HL-60/S4 treated with phorbol 12-myristate 13-acetate at 8.2 ng/mL for 4 days and 3 days (cell line): ENCODE data around the gene NECTIN1.

ENCODE experiments used
- in situ Hi-C: fragments of 300-500 bp; cut with MboI; formaldehyde crosslinking; loops from 2 replicates; pipeline ENCODE4 v1.15.0; 2022; ENCODE audit warnings: low sequenced_read_pairs

Gene NECTIN1

DNA sequence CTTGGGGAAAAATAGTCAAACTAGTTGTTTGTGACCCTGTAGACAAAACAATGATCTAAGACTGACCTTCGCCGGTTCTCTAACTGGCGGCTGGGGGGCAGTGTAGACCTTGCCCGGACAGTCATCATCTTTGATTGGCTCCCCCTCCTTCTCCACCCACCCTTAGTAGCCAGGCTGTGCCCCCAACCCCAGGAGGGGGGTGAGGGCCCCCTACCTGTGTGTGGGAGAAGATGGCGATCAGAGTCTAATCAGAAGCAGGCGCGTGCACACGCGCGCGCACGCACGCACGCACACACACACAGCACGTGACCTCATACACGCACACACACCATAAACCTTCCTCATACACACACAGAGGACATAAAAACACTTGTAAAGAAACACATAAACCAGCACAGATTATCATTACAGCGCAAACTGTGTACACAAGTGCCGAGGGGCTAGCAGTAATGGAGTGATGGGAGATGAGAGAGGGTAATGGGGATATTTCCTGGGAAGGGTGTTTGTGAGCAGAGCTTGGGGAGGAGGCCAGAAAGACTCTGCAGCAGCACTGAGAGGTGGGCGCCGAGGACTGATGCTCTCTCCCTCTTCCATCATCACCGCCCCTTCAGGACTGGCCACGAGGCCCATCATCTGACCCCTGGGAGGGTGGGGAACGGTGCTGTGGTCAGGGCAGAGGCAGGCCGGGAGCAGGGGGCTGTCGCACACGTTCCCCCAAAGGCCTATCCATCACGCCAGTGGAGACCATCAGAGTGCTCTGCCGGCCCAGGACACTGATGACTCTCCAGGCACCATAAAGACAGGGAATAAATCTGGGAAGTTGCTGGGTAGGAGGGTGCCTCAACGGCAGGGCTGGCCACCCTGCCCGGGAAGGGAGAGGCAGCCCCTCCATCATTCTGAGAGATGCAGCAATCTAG, 12.2 kb downstream of the NECTIN1 start:
- in situ Hi-C loops: no loop called here

DNA sequence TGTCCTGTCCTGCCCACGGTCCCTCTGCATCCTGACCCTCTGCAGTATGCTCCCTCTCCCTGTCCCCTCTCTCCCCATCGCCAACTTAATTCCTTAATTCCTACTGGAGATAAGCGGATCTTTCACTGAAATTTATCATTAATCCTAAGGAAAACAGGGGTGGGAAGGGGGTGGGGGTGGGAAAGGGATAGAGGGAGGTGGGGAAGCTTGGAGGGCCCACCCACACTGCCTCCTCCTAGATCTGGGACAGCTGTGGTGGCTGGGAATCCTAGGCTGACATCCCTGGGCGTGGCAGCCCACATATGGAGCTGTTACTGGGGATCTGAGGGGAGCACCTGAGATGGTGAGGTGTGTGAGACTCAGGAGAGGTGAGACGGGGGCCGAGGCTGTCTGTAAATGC, 14.4 kb downstream of the NECTIN1 start:
- in situ Hi-C loops: no loop called here

DNA sequence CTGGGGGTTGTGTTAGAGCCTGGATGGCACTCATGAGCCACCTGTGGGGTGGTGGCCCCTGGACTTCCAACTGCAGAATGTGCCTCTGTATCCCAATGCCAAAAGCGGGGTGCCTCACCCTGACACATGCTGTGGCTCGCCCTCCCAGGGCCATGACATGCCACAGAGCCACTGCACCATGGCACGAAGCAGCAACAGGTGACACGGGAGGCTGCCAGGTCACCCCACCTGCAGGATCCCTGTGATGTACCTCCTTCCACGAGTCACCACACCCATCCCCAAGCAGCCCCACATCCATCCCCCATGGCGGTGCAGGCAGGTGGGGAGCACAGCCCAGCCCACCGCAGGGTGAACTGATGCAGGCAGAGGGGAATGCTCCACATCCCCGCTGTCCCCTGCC, 14.8 kb downstream of the NECTIN1 start:
- in situ Hi-C loops: no loop called here

DNA sequence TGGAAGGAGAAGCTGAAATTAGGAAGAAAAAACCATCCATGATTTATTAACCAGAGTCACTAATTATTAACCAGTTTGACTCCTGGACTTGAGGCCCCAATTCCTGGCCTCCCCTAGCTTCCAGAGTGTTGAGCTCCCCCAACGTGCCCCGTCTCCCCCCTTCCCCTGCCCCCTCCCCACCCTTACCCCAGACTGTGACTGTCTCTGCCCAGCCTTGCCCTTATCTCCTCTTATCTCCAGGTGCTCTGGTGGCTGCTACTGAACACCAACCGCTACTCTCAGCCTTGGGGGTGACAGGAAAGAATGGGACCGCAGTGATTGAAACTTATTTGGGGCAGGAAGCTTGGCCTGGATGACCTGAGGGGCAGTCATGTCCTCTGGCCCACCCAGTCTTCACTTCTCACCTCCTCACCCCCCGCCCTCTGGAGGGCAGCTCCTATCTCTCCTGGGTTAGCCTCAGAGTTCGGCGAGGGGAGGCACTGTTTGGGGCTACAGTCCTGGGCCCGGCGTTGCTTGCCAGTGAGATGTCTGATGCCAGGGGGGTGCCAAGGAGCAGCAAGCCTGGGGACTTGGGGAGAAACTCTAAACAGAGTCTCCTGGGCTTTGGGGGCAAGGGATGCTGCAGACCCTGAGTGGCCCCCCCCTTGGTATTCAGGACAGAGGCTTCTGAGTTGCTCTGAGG, 15.5 kb downstream of the NECTIN1 start:
- in situ Hi-C loops: no loop called here

DNA sequence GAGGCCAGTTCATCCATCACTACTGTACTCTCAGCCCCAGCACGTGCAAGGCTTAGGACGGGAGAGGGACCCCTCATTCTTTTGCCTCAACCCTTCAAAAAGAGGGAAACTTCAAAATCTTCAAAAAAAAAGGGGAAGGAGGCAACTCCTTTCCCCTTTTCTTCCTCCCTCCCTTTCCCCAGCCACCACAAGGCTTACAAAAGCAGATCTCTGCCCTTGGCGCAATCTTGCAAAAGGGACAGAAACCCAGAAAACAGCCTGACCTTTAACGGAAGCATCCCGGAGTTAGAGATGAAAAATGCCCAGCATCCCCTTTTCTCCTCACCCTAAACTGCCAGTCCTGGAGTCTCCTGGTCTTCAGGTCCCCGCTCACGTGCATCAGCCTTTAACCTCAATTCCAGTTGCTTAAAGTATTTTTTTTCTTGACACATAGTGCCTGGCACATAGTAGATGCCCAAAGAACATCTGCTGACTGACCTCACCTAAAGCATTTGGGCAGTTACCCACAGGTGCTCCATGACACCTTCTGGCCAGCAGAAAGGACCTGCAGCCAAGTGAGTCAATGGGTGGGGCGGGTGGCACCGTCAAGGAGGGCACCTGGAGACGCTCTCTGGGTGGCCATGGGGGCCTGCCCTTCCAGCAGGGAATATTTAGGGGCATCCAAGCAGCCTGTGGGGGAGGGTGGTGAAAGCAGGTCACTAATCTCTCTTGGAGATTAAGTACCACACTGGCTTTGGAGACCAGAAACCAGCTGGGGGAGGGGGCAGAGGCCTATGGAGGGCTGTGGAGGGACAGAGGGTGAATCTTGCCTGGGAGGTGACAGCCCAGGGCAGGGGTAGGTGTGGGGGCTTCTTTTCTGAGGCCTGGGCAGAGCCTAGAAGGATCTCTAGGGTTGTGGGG, 16.3 kb downstream of the NECTIN1 start:
- in situ Hi-C loops: no loop called here

DNA sequence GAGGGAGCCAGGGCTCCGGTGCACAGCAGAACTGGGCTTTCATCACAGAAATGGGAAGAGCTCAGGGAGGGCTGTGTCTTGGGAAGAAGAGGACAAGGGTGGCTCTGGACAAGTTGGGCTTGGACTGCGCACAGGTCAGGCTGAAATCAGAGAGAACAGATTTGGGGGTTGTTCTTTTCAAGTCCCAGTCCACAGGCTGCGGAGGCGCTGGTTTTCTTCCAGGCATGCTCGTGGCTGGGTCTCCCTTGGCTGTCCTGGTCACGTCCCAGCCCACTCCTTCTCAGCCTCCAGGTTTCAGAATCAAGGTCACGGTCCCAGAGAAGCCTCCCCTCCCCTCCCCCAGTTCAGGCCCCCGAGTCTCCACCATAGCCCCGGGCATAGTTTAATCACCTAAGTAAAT, 17.0 kb downstream of the NECTIN1 start:
- in situ Hi-C loops: no loop called here

DNA sequence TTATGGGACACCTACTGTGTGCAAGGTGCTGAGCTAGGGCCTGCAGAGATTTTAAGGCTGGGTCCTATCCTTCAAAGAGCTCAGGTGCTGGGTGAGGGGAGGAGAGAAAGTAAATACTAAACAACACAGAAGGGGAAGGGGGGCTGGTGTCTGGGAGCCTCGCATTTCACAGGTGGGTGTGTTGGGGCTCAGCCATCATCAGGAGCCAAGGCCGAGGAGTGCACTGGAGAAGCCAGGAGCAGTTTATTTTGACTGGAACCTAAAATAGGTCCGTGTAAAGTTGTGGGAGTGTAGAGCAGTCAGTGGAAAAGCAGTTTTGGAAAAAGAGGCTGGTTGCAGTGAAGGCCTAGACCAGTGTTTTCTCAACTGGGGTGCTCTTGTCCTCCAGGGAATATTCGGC, 17.5 kb downstream of the NECTIN1 start:
- in situ Hi-C loops: no loop called here

DNA sequence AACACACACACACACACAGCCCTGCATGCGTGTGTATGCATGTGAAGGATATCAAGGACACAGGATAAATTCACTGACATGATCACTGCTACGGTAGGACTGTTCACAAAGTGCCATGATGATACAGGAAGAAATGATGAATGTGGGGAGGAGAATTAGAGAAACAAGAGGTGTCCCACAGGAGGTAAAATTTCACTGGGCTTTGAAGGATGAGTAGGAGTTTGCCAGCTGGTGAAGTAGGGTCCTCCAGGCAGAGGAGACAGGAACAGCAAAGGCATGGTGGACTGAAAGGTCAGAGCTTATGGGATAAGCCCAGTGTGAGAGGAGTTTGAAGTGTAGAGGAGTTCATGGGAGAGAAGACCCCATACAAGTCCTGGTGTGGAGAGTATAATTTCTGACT, 18.6 kb downstream of the NECTIN1 start:
- in situ Hi-C loops: no loop called here

DNA sequence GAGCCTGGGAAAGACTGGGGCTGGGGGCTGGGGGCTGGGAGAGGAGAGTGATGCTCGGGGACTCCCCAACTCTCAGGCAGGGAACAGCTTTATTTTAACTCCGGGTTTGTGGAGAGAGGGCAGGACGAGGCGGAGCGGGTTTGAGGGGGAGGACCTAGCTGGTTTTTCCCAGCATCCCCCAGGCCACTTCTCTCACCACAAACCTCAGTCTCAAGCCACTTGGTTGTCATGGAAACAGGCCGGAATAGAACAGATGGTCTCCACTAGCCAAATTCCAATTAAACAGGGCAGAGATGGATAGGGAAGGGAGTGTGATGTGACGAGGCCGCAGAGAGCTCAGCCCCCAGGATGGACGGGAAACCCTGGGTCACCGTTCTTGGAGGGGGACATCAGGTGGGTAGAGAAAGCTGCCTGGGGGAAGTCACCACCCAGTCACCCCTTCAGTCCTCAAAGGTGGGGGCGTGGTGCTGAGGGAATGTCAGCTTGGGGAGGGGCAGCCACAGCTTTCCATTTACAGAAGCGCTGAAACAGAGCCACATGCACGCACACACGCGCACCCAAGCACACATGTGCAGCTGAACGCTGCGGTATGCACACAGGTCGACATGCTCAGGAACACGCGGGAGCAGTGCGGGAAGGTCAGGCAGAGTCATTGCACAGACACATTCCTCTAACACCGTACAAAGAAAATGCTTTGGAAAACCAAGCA, 19.2 kb downstream of the NECTIN1 start:
- in situ Hi-C loops: no loop called here

DNA sequence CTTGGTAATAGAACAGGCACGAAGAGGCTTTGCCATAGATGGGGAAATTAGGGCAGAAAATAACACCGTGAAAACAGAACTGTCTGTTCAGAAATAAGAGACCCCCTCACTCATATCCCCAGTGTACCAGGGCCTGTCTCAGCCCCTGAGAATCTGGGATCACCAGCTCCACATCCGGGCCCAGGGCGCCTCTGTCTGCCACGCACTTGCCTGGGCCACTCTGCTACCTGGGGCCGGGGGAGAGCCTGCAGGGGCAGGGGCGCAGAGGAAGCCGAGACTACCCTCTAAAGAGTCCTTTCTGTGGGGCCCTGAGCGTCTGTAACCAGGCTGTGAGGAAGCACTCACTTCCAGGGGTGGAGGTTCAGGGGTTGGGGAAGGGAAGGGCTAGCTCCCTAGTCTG, 19.8 kb downstream of the NECTIN1 start:
- in situ Hi-C loops: no loop called here

DNA sequence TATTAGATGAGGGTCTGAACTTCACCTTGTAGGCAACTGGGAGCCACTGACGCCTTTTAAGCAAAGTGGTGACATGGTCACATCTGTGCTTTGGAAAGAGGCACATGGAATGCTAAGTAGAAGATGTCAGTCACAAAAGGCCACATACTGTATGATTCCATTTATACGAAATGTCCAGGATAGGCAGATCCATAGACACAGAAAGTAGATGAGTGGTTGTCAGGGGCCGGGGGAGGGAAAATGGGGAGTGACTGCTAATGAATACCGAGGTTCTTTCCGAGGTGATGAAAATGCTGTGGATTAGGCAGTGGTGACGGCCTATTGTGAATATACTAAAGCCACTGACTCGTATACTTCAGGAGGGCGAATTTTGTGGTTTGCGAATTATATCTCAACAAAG, 20.6 kb downstream of the NECTIN1 start:
- in situ Hi-C loops: no loop called here

DNA sequence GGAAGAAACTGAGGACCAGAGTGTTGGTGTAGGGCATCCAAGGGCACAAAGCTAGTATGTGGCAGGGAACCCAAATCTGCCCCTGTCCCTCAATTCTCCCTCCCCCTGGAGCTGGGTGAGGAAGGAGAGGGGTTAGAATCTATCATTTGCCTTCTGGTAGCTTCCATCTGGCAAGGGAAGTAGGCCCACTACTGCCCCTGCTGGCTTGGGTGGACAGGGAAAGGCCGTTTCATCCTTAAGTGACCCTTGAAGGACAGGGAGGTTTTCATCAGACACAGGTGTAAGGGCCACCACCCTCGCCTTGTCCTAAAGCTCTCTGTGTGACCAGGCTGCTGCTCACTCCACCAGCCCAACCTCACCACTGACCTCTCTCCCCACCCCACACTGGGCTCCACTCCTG, 22.1 kb downstream of the NECTIN1 start:
- in situ Hi-C loops: no loop called here

DNA sequence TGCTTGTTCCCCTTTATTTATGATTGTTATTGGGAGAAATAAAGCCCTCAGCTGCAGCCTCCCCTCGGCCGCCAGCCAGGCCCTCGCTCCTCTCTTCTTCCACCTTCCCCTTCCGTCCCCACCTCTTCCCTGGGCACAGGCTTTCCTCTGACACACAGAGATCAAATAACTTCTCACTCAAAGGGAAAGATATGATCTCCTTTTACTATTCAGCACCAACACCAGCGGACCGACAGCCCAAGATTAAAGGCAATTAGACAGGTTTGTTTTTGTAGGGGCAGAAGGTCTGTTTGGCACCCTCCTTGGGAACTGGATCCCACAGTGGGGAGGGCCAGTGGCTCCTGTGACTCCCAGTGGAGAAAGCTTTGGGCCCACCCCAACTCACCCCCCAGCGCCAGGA, 23.0 kb downstream of the NECTIN1 start:
- in situ Hi-C loops: no loop called here

DNA sequence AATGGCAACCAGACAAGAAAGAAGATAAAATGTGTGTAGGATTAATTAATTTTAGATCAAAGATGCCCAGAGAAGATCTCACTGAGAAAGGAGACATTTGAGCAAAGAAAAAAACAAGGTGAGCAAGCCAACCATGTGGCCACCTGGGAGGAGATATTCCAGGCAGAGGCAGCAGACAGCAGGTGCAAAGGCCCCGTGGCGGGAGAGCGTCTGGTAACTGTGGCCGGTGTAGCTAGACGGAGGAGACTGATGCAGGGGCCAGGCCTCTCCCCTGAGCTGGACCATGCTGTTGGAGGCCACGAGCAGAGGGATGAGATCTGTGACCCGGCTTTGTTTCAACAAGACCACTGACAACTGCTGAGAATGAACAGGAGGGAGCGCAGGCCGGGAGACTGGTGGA, 23.6 kb downstream of the NECTIN1 start:
- in situ Hi-C loops: no loop called here

DNA sequence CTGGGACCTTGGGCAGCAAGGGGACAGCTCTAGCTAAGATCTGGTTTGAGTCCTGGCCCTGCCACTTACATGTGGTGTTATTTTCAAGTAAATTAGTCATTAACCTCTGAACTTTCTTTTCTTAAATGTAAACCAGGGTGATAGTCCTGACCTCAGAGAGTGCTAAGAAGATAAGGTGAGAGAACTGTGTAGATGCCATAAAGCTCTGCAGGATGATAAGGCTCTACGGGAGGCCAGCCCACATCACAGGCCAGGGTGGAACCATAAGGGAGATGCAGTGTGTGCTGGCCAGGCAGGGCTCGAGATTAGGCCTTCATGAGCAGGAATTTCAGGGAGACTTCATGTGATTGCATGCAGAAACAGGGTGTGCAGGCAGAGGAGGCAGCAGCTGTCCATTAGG, 24.2 kb downstream of the NECTIN1 start:
- in situ Hi-C loops: no loop called here

DNA sequence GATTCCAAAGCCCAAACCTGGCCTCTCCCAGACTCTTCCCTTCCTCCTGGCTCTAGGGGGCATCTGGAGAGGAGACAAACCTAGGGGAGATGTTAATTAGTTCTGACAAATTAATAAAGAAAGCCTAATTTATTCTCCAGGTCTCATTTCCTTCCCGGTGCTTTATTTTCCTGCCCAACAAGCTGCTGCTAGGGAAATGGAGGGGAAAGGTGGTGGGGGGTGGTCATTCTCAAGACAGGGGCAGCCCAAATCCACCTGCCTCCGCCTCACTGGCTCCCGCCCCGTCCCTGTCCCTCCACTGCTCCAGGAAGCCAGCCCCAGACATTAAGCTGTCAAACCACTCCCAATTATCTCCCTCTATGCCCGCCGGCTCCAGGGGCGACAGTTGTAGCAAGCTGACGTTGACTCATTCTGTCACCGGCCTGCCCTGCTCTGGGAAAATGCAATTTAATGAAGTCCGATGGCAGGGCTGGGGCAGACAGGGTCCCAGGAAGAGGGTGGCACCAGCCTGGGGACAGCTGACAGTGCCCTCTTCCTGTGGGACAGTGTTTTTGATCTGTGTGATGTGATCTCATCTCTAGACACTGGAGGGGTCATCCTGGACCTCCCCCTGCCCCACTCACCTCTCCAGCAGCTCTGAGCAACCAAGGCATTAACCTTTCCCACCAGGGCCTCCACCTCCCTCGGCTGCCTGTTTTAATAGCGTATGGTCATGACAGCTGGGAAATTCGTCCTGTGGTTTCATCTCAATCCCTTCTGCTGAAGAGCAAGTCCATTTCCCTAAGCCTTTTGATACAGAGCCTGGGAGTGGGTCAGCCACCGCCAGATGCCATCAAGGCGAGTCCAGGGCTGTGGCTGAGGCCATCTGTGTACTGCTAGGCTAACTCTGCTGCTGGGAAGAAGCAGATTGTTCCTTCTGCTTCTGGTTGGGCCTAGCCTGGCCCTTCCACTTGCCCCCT, 27.1 kb downstream of the NECTIN1 start:
- in situ Hi-C loops: no loop called here

DNA sequence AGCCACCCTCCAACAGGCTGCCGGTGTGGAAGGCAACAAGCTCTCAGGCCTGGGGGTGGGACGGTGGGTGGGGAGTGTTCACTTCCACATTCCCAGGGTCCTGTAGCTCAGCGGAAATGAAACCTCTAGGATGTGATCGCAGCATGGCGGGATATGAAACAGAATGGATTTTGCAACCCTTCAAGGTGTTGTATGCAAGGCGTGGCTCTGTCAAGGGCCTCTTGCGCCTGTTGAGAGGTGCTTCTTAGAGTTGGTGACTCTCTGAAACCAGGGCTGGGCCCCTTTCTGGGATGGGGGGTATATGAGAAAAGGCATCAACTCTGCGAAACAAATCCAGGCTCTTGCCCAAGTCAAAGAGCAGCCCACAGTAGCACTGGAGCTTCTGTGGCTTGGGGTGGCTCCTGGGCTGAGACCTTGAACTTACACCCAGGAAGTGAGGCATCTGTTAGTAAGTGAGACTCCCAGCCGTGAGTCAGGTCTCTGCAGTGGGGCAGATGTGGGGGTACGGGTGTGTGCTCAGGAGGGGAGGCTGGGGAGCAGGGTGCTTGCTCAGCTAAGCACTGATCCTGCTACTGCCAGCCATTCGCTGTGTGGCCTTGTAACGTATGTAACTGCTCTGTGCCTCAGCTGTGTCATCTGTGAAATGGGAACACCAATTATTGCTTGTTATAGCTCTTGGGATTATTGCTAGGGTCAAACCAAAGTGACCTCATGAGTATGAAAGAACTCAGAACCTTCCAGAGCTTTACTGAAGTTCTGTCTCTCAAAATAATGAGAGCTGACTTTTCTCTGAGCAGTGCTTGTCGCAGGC, 28.3 kb downstream of the NECTIN1 start:
- in situ Hi-C loops: no loop called here

DNA sequence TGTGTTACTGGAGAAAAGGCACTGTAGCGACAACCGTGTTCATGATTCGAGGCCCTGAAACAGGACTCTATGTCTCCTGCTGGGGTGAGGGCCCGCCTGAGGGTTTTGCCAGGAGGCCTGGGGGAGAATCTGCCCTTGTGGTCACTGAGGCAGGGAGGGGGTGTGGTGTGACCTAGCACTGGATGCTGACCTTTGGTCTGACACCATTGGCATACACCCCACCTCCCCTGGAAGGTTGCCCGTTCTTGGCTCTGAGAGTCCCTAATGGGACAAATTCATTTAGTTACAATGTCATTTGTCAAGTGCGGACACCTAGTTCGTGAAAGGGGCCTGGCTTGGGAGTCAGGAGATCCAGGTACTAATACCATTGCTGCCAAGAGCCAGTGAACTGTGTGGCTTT, 29.0 kb downstream of the NECTIN1 start:
- in situ Hi-C loops: no loop called here

DNA sequence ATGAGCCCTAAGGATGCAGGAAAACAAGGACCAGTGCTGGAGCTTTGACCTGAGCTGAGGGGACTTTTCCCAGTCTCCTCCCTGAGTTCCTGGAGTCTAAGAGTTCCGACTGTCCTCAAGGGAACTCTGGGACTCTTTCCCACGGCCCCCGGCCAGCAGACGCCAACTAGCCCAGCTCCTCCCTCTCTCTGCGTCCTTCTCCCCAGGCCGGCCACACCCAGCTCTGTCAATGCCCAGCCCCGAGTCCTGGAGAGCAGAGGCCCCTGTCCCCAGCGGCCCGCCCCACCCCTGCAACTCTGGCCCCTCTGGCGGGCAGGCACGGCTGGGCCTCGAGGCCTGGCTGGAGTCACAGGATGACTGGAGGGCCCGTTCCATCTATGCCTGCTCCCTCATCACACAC, 29.8 kb downstream of the NECTIN1 start:
- in situ Hi-C loops: no loop called here
